HEK293T (cell line): ENCODE measurements around the gene RPL36A.

Experiments used
- ELF4 ChIP-seq: fragments of 450-650 bp; IDR thresholded peaks from 2 replicates; pipeline ENCODE4 v1.6.1; 2017; ENCODE audit warnings: antibody characterized with exemption
- FOXK2 ChIP-seq: fragments of 450-650 bp; IDR thresholded peaks from 2 replicates; pipeline ENCODE4 v1.6.1; 2016; ENCODE audit warnings: mild to moderate bottlenecking
- FOXM1 ChIP-seq: fragments of 450-650 bp; IDR thresholded peaks from 2 replicates; pipeline ENCODE4 v1.6.1; 2017; ENCODE audit warnings: mild to moderate bottlenecking, borderline replicate concordance
- L3MBTL2 ChIP-seq: fragments of 450-650 bp; conservative IDR thresholded peaks from 2 replicates; pipeline ENCODE4 v1.6.1; 2016; ENCODE audit warnings: mild to moderate bottlenecking
- NFRKB ChIP-seq: fragments of 450-650 bp; IDR thresholded peaks from 2 replicates; pipeline ENCODE4 v1.6.1; 2016; ENCODE audit warnings: mild to moderate bottlenecking, moderate library complexity
- PKNOX1 ChIP-seq: fragments of 450-650 bp; IDR thresholded peaks from 2 replicates; pipeline ENCODE4 v1.6.1; 2016
- SP1 ChIP-seq: fragments of 450-650 bp; IDR thresholded peaks from 2 replicates; pipeline ENCODE4 v1.6.1; 2017
- SUZ12 ChIP-seq: fragments of 450-650 bp; IDR thresholded peaks from 2 replicates; pipeline ENCODE4 v1.6.1; 2016; ENCODE audit warnings: mild to moderate bottlenecking
- TARDBP ChIP-seq: fragments of 450-650 bp; IDR thresholded peaks from 2 replicates; pipeline ENCODE4 v1.6.1; 2016

GRCh38 chrX:101360390-101360789, 30.4 kb upstream of the RPL36A start:
- no peak for TF ChIP-seq PKNOX1
- no peak for TF ChIP-seq SUZ12
- no peak for TF ChIP-seq NFRKB
- TF ChIP-seq FOXK2, result no peak
- TF ChIP-seq L3MBTL2, result no peak
- no peak for TF ChIP-seq ELF4
- no peak for TF ChIP-seq SP1
- no peak for TF ChIP-seq TARDBP
- no peak for TF ChIP-seq FOXM1
